ENCODE results near the gene XRCC3. TPM values are rescaled to one million over a fixed set of nuclear protein-coding genes. Genes with fewer than 3 reads are reported as not detected.

Gene XRCC3
- total and polyA plus RNA-seq, 10 of the 15 experiments (the other 5 are each of a cell fraction or from before 2014, with no cell fraction given): 0.37 to 52.0 (median 26.8) TPM

- TF ChIP-seq RELB (IDR thresholded peaks at IDR 0.05; ENCODE audit: low read depth) (no peak), SIN3A (IDR thresholded peaks at IDR 0.05; ENCODE audit: low read depth, low read length) (no peak), IKZF1 (conservative IDR thresholded peaks at IDR 0.05) (no peak), ZNF207 (IDR thresholded peaks at IDR 0.05; ENCODE audit: borderline replicate concordance) (no peak), NFYB (IDR thresholded peaks at IDR 0.05; ENCODE audit: insufficient read depth, low read depth, low read length) (no peak), TCF7 (IDR thresholded peaks at IDR 0.05; ENCODE audit: borderline replicate concordance) (no peak), NRF1 (conservative IDR thresholded peaks at IDR 0.05; ENCODE audit: low read depth, low read length) (no peak), MLLT1 (IDR thresholded peaks at IDR 0.05) (peak; percentile 81), NFIC (IDR thresholded peaks at IDR 0.05; ENCODE audit: low read depth, low read length) (no peak), TAF1 (IDR thresholded peaks at IDR 0.05; ENCODE audit: borderline replicate concordance, low read depth, low read length) (no peak), POLR2A (IDR thresholded peaks at IDR 0.05; ENCODE audit: low read depth, low read length) (peak; percentile 43), MXI1 (IDR thresholded peaks at IDR 0.05; ENCODE audit: low read depth, low read length) (no peak), SRF (IDR thresholded peaks at IDR 0.05; ENCODE audit: low read depth in 2 of 2, low read length in 2 of 2) (no peak), HCFC1 (IDR thresholded peaks at IDR 0.05; ENCODE audit: low read length) (no peak)
- TF ChIP-seq, protein P1, sequence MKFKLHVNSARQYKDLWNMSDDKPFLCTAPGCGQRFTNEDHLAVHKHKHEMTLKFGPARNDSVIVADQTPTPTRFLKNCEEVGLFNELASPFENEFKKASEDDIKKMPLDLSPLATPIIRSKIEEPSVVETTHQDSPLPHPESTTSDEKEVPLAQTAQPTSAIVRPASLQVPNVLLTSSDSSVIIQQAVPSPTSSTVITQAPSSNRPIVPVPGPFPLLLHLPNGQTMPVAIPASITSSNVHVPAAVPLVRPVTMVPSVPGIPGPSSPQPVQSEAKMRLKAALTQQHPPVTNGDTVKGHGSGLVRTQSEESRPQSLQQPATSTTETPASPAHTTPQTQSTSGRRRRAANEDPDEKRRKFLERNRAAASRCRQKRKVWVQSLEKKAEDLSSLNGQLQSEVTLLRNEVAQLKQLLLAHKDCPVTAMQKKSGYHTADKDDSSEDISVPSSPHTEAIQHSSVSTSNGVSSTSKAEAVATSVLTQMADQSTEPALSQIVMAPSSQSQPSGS (IDR thresholded peaks at IDR 0.05; ENCODE audit: low read length): no peak
- TF ChIP-seq, protein P2, sequence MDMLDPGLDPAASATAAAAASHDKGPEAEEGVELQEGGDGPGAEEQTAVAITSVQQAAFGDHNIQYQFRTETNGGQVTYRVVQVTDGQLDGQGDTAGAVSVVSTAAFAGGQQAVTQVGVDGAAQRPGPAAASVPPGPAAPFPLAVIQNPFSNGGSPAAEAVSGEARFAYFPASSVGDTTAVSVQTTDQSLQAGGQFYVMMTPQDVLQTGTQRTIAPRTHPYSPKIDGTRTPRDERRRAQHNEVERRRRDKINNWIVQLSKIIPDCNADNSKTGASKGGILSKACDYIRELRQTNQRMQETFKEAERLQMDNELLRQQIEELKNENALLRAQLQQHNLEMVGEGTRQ (IDR thresholded peaks at IDR 0.05; ENCODE audit: borderline replicate concordance, low read depth, low read length): no peak
- H4K20me1 ChIP-seq (ENCODE audit: control insufficient read depth, insufficient read depth): no peaks in the 10 kb centered on the region
- peaks cover 38% of the 10 kb centered on the region for H3K4me1 ChIP-seq (ENCODE audit: control insufficient read depth, insufficient read depth, low read length)
- H3K27me3 ChIP-seq (replicated peaks in 1 of 2; ENCODE audit: control insufficient read depth in 2 of 2, insufficient read depth in 2 of 2, low read length in 1 of 2): no peaks in the 10 kb centered on the region
- in situ Hi-C loops (cut with MboI): no loop called here
- peak overlapping the region; percentile 86 for H3K4me2 ChIP-seq (ENCODE audit: control insufficient read depth, insufficient read depth)
- ChIA-PET SMC1A (ENCODE audit: uncharacterized antibody, unreplicated experiment) (no interaction called here), POLR2A (interaction anchor here (1.0 to 1.2 kb wide), 3 partner anchors 25 to 126 kb away, joined by 3 to 5 read pairs (median 3); partner anchors contain the start of genes XRCC3 and ZFYVE21), RAD21 (ENCODE audit: unreplicated experiment) (interaction anchor here (1.2 to 1.6 kb wide), 2 partner anchors 13 to 25 kb away, joined by 3 to 4 read pairs; partner anchors contain the start of genes XRCC3 and ZFYVE21), CTCF (interaction anchor here (1.3 kb wide), 1 partner anchor 10 kb away, joined by 5 read pairs; no protein-coding TSS in a partner anchor)
- WGBS (ENCODE audit: insufficient coverage, insufficient replicate concordance, low lambda C conversion rate, missing lambda C conversion rate): 88% methylated on average over 8 of the region's 8 CpGs
- H3K36me3 ChIP-seq (ENCODE audit: control insufficient read depth in 2 of 2, insufficient read depth in 2 of 2, low read length in 1 of 2): peaks cover 11 to 29% of the 10 kb centered on the region in 2 experiments
- BruUV-seq (replicated peaks): TSS peak; percentile 27
- H3K9me3 ChIP-seq (replicated peaks; ENCODE audit: control insufficient read depth, insufficient read depth, low read length): no peaks in the 10 kb centered on the region
- H3K27ac ChIP-seq (ENCODE audit: control insufficient read depth, insufficient read depth): peak overlapping the region; percentile 97
- H3K4me3 ChIP-seq: peak overlapping the region; percentile 43; the same call in 1 of the 2 replicates
- H3K79me2 ChIP-seq (ENCODE audit: control insufficient read depth, insufficient read depth, low read length): peaks cover 11% of the 10 kb centered on the region
- no peak overlapping the region for H2AFZ ChIP-seq (ENCODE audit: control insufficient read depth, low read depth, low read length)
- intact Hi-C loops (cut with micrococcal nuclease; ENCODE audit: unreplicated experiment): no loop called here
- FAIRE-seq: no peak
- H3K9ac ChIP-seq (ENCODE audit: control insufficient read depth, insufficient read depth, low read length): peak overlapping the region; percentile 51
- DNase-seq (ENCODE audit: low read depth, low spot score): no peak
- no peak for ATAC-seq
Observed at GRCh38 chr14:103690332-103690731, 24.9 kb downstream of the XRCC3 start.
